ENCODE data around the gene PRKRIP1. TPM values are rescaled to one million over a fixed set of nuclear protein-coding genes. Genes with fewer than 3 reads are reported as not detected.

Gene PRKRIP1
- total and polyA plus RNA-seq, 8 donors, result 17.1 to 44.9 (median 40.3) TPM

DNA sequence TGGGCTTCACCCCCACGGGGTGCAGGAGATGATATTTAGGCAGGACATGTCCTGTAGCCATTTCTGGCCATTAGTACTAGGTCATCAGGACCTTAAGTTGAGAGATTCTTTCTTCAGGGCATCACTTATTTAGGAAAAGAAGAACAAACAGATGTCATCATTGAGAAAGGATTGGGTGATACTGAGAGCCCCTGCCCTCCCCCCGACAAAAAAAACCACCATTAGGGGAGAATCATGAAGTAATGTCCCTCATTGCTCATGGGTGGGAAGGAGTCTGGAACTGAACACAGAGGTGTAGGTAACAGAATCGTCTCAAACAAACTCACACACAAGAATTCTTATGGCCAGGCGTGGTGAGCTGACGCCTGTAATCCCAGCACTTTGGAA is 30.8 kb downstream of the PRKRIP1 start:
- no peaks in the 10 kb centered on the region for H3K9me3 ChIP-seq
- no peak overlapping the region for H3K4me3 ChIP-seq
- H3K36me3 ChIP-seq, result peaks cover 0 to 27% of the 10 kb centered on the region in 2 donors
- intact Hi-C loops (cut with DNase I), result no loop called here
- H3K27ac ChIP-seq, result peak overlapping the region; percentile 79 to 97
- DNase-seq (no peak), ATAC-seq (no peak)
- H3K4me1 ChIP-seq, result peaks cover 0 to 75% of the 10 kb centered on the region in 2 donors
- TF ChIP-seq, protein P1, sequence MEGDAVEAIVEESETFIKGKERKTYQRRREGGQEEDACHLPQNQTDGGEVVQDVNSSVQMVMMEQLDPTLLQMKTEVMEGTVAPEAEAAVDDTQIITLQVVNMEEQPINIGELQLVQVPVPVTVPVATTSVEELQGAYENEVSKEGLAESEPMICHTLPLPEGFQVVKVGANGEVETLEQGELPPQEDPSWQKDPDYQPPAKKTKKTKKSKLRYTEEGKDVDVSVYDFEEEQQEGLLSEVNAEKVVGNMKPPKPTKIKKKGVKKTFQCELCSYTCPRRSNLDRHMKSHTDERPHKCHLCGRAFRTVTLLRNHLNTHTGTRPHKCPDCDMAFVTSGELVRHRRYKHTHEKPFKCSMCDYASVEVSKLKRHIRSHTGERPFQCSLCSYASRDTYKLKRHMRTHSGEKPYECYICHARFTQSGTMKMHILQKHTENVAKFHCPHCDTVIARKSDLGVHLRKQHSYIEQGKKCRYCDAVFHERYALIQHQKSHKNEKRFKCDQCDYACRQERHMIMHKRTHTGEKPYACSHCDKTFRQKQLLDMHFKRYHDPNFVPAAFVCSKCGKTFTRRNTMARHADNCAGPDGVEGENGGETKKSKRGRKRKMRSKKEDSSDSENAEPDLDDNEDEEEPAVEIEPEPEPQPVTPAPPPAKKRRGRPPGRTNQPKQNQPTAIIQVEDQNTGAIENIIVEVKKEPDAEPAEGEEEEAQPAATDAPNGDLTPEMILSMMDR (IDR thresholded peaks at IDR 0.05), result no peak
- H3K27me3 ChIP-seq, result no peaks in the 10 kb centered on the region

DNA sequence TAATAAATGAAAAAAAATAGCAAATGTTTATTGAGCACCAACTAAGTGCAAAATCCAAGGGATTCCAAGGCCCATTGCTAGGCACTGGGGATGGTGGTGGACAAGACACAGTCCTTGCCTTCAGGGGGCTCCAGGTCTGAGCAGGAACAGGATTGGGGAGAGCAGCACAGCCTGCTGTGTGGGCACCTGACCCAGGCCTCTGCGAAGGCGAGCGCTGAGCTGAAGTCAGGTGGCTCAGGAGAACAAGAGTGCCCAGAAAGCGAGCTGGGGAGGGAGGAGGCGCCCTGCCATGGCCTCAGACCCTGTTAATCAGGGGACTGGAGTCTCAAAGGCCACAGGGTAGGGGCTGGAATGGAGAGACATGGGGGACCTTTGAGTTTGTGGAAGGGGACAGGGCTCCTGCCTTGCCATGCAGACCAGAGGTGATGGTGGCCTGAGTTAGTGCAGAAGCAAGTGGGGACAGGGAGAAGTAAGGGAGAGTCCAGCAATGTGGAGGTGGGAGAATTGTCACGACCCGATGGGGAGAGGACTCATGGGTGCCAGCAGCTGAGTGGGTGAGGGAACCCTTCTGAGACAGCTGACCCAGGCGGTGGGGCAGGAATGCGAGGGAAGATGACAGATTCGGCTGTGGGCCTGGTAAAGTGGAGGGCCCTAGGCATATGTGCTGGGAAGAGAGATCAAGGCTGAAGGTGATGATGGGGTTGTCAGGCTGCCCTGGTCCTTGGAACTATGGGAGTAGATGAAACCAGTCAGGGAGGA is 33.2 kb downstream of the PRKRIP1 start:
- H3K4me1 ChIP-seq, result peaks cover 12 to 90% of the 10 kb centered on the region in 2 donors
- no peak overlapping the region for H3K4me3 ChIP-seq
- H3K27ac ChIP-seq, result peak overlapping the region in 1 of 2 donors; percentile 97
- ATAC-seq (no peak), DNase-seq (no peak)
- H3K27me3 ChIP-seq, result no peaks in the 10 kb centered on the region
- TF ChIP-seq, protein P1 (IDR thresholded peaks at IDR 0.05), result no peak
- intact Hi-C loops (cut with DNase I), result no loop called here
- H3K36me3 ChIP-seq, result peaks cover 0 to 21% of the 10 kb centered on the region in 2 donors
- no peaks in the 10 kb centered on the region for H3K9me3 ChIP-seq

DNA sequence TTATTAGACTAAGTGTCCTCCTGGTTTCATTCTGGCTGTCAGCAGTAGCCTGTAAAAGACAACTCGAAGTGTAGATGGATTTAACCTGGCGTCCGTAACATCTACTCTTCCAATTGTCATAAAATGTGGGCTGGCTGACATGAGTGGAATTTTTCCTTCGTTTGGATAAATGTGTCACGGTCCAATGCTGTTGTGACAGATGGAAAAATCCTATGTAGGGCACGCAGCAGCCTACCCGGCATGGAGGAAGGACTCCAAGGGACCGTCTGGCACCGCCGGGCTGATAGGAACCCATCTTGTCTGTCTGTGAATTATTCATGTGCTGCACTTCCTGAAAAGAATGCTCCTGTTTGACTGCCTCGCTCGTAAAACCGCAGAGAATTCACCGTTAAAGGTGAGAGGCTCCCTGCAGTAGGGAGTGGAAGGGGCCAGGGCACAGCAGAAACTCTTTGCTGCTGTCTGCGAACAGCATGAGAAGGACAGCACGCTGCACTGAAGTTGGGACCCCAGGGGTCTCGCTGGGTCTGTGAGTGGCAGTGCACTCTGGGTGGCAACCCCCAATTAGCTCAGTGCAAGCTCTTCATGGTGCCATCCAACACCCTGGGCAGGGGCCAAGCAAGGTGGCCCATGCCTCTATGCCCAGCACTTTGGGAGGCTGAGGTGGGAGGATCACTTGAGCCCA is 35.6 kb downstream of the PRKRIP1 start:
- Histone ChIP-seq H3K9me3 (no peaks in the 10 kb centered on the region), H3K4me3 (no peak overlapping the region), H3K4me1 (peaks cover 13 to 78% of the 10 kb centered on the region in 2 donors), H3K27me3 (no peaks in the 10 kb centered on the region), H3K27ac (peak overlapping the region; percentile 85 to 97), H3K36me3 (peaks cover 0 to 10% of the 10 kb centered on the region in 2 donors)
- DNase-seq (peak in 1 of 4 donors; percentile 40), ATAC-seq (no peak)
- intact Hi-C loops (cut with DNase I), result no loop called here
- TF ChIP-seq, protein P1 (IDR thresholded peaks at IDR 0.05), result no peak

DNA sequence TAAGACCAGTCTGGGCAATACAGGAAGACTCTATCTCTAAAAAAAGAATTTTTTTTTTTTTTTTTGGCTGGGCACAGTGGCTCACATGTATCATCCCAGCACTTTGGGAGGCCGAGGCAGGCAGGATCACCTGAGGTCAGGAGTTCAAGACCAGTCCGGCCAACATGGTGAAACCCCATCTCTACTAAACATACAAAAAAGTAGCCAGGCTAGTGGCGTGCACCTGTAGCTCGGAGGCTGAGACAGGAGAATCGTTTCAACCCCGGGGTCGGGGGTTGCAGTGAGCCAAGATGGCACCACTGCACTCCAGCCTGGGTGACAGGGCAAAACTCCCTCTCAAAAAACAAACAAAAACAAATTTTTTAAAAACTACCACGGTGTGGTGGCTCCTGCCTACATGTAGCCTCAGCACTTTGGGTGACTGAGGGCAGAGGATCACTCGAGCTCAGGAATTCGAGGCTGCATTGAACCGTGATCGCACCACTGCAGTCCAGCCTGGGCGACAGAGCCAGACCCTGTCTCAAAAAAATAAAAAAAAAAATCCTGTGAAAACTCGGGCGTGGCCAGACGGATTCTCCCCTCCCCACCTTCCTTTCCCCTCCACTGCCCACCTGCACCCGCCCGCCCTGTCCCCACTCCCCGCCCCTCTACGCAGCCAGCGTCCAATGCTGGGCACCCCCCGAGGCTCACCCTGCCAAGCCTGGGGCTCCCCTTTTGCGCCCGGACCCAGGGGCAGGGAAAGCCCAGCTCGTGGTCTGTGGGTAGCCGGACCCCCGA is 36.5 kb downstream of the PRKRIP1 start:
- Histone ChIP-seq H3K4me1 (peaks cover 13 to 69% of the 10 kb centered on the region in 2 donors), H3K27ac (peak overlapping the region; percentile 85 to 97), H3K4me3 (peak overlapping the region; percentile 83 to 92), H3K9me3 (no peaks in the 10 kb centered on the region), H3K27me3 (no peaks in the 10 kb centered on the region), H3K36me3 (peaks cover 0 to 18% of the 10 kb centered on the region in 2 donors)
- ATAC-seq (peak; percentile 44), DNase-seq (no peak)
- TF ChIP-seq, protein P1 (IDR thresholded peaks at IDR 0.05), result no peak
- intact Hi-C loops (cut with DNase I), result no loop called here

Data from left lung (tissue), 10 donors.